ENCODE measurements around the gene AXIN2.

DNA sequence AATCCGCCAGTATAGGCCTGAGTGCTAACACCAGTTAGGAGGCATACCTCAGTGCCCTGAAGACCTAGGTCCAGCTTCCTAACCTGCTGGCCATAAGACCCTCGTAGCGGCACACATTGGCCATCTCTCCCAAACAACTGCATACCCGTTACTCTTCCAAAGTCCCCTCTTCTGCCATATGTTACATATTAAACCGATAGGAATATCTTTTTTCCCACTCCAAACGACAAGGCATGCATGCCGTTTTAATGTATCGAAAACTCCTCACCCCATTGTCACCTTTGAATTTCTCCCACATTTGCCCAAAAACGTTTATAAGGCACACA is 721 bp upstream of the AXIN2 start:
- TF ChIP-seq, protein P1, sequence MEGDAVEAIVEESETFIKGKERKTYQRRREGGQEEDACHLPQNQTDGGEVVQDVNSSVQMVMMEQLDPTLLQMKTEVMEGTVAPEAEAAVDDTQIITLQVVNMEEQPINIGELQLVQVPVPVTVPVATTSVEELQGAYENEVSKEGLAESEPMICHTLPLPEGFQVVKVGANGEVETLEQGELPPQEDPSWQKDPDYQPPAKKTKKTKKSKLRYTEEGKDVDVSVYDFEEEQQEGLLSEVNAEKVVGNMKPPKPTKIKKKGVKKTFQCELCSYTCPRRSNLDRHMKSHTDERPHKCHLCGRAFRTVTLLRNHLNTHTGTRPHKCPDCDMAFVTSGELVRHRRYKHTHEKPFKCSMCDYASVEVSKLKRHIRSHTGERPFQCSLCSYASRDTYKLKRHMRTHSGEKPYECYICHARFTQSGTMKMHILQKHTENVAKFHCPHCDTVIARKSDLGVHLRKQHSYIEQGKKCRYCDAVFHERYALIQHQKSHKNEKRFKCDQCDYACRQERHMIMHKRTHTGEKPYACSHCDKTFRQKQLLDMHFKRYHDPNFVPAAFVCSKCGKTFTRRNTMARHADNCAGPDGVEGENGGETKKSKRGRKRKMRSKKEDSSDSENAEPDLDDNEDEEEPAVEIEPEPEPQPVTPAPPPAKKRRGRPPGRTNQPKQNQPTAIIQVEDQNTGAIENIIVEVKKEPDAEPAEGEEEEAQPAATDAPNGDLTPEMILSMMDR (IDR thresholded peaks at IDR 0.05) = no peak
- no peak for TF ChIP-seq POLR2A (IDR thresholded peaks at IDR 0.05; ENCODE audit: low read depth)
- no peak for TF ChIP-seq EP300 (IDR thresholded peaks at IDR 0.05)
- TF ChIP-seq POLR2AphosphoS5 (IDR thresholded peaks at IDR 0.05) = no peak

Measured in esophagus muscularis mucosa (tissue), 4 donors.